ENCODE results near the gene NMNAT3.

DNA sequence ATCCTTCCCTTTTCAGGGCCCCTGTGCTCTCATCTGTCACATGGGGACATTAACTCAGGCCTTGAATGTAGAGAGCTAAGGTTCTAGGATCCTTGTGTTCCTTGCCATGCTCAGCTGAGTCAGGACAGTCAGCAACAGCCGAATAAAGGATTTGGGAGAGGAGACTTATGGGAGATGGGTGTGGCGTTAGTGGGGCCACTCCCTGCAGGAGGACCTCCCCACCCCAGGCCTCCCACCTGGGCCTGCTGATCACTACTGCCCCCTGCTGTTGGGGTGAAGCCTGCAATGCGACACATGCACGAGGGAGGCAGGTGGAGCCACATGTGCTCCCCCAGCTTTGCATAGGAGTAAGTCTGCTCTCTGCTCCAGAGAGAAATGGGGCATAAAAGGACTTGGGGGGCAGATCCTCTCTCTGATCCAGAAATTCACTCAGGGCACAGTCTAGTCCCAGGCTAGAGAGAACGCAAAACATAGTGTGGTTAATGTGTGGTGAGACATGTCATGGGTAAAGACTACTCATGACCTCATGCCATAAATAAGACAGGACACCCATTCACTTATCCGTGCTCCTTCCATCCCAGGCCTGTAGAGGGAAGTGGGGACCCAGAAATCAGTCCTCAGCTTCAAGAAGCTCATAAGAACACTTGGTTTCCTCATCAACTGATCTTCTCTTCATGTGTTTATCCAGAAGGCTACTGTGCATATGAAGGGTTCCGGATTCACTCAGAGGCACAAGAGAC, 157.6 kb downstream of the NMNAT3 start:
- no peak for TF ChIP-seq EZH2 (IDR thresholded peaks at IDR 0.05; ENCODE audit: insufficient read depth, poor library complexity, severe bottlenecking)
- no peak for TF ChIP-seq EZH2phosphoT487 (IDR thresholded peaks at IDR 0.05; ENCODE audit: insufficient read depth, low read depth)
